ENCODE data around the gene MOV10.

GRCh38 chr1:112731451-112731850, 57.0 kb downstream of the MOV10 start:
- TF ChIP-seq, protein P1, sequence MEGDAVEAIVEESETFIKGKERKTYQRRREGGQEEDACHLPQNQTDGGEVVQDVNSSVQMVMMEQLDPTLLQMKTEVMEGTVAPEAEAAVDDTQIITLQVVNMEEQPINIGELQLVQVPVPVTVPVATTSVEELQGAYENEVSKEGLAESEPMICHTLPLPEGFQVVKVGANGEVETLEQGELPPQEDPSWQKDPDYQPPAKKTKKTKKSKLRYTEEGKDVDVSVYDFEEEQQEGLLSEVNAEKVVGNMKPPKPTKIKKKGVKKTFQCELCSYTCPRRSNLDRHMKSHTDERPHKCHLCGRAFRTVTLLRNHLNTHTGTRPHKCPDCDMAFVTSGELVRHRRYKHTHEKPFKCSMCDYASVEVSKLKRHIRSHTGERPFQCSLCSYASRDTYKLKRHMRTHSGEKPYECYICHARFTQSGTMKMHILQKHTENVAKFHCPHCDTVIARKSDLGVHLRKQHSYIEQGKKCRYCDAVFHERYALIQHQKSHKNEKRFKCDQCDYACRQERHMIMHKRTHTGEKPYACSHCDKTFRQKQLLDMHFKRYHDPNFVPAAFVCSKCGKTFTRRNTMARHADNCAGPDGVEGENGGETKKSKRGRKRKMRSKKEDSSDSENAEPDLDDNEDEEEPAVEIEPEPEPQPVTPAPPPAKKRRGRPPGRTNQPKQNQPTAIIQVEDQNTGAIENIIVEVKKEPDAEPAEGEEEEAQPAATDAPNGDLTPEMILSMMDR (optimal IDR thresholded peaks at IDR 0.05 in 1 of 3, IDR thresholded peaks at IDR 0.05 in 1 of 3, conservative IDR thresholded peaks at IDR 0.05 in 1 of 3; ENCODE audit: extremely low read depth in 1 of 3, insufficient read depth in 2 of 3, low read length in 3 of 3): no peak
- TF ChIP-seq EZH2 (IDR thresholded peaks at IDR 0.05; ENCODE audit: low read length): no peak
